IMR-90 (cell line): ENCODE results near the gene ZNF575. TPM values are rescaled to one million over a fixed set of nuclear protein-coding genes. Genes with fewer than 3 reads are reported as not detected.

Experiments
- ATAC-seq: fragments of 200-7000 bp; cut with Tn5 transposase; 2 replicates; pipeline ENCODE4 v1.9.1; 2020; ENCODE audit warnings: low read depth, mild to moderate bottlenecking, moderate library complexity
- BruUV-seq: library from RNA; stranded (reverse); fragments of 400-500 nt; replicated peaks from 2 replicates; lab custom pipeline; 2021; lab: Mats Ljungman, UMichigan
- CTCF ChIA-PET: fragments of 300-600 bp; formaldehyde crosslinking; extraction: SDS; loops from one replicate; lab custom pipeline; 2021; ENCODE audit warnings: antibody characterized with exemption; lab: Yijun Ruan, JAX
- POLR2A ChIA-PET: fragments of 300-600 bp; sonication (Branson Sonifier 250); formaldehyde crosslinking; loops from one replicate; lab custom pipeline; 2022; ENCODE audit warnings: antibody characterized with exemption; ENCODE audit not compliant: unreplicated experiment; lab: Charles Lee
- DNase-seq: peaks from one replicate; pipeline ENCODE4 v3.0.0; 2013
- H2AFZ ChIP-seq: replicated peaks from 2 replicates; pipeline ENCODE3; 2013; ENCODE audit warnings: low read length, mild to moderate bottlenecking; ENCODE audit not compliant: poor library complexity
- H2AK5ac ChIP-seq: 2 replicates; pipeline ENCODE4 v1.6.1; 2013; ENCODE audit warnings: low read depth, low read length, inconsistent platforms
- H2AK9ac ChIP-seq: replicated peaks from 2 replicates; pipeline ENCODE3; 2013; ENCODE audit warnings: mild to moderate bottlenecking, low read depth, low read length, moderate library complexity; ENCODE audit not compliant: poor library complexity
- H2BK120ac ChIP-seq: 2 replicates; pipeline ENCODE4 v1.6.1; 2013; ENCODE audit warnings: low read depth, low read length, inconsistent platforms
- H2BK15ac ChIP-seq: 3 replicates; pipeline ENCODE4 v1.6.1; 2013; ENCODE audit warnings: low read depth, low read length, inconsistent platforms
- H2BK20ac ChIP-seq: 2 replicates; pipeline ENCODE4 v1.6.1; 2013; ENCODE audit warnings: low read depth, mild to moderate bottlenecking, inconsistent platforms, low read length, moderate library complexity
- H2BK5ac ChIP-seq: 2 replicates; pipeline ENCODE4 v1.6.1; 2013; ENCODE audit warnings: mild to moderate bottlenecking, low read depth, low read length, inconsistent platforms; ENCODE audit not compliant: poor library complexity, severe bottlenecking
- H3K14ac ChIP-seq: replicated peaks from 2 replicates; pipeline ENCODE4 v1.6.1; 2013; ENCODE audit warnings: low read depth, low read length, inconsistent platforms
- H3K18ac ChIP-seq: 2 replicates; pipeline ENCODE4 v1.6.1; 2013; ENCODE audit warnings: low read depth, low read length, control low read depth
- H3K23ac ChIP-seq: 2 replicates; pipeline ENCODE4 v1.6.1; 2013; ENCODE audit warnings: low read depth, low read length, inconsistent platforms
- H3K27ac ChIP-seq: 2 replicates; pipeline ENCODE4 v1.5.1; 2013; ENCODE audit warnings: mild to moderate bottlenecking, control low read depth, low read length; ENCODE audit not compliant: insufficient read depth
- H3K27me3 ChIP-seq: 2 replicates; pipeline ENCODE4 v1.6.1; 2013; ENCODE audit warnings: low read length; ENCODE audit not compliant: control insufficient read depth, insufficient read depth
- H3K36me3 ChIP-seq: 2 replicates; pipeline ENCODE4 v1.6.1; 2013; ENCODE audit warnings: low read length, mixed read lengths; ENCODE audit not compliant: control insufficient read depth, insufficient read depth
- H3K4ac ChIP-seq: 2 replicates; pipeline ENCODE4 v1.6.1; 2013; ENCODE audit warnings: low read depth, low read length, inconsistent platforms
- H3K4me1 ChIP-seq: 2 replicates; pipeline ENCODE4 v1.6.1; 2013; ENCODE audit warnings: low read length, mixed read lengths; ENCODE audit not compliant: control insufficient read depth, insufficient read depth
- H3K4me2 ChIP-seq: 2 replicates; pipeline ENCODE4 v1.6.1; 2013; ENCODE audit warnings: low read depth, mild to moderate bottlenecking, control low read depth, low read length, moderate library complexity
- H3K4me3 ChIP-seq: 2 replicates; pipeline ENCODE4 v1.5.1; 2013; ENCODE audit warnings: low read depth, mild to moderate bottlenecking, control low read depth, low read length, moderate library complexity; ENCODE audit not compliant: insufficient read depth
- H3K56ac ChIP-seq: 2 replicates; pipeline ENCODE4 v1.6.1; 2013; ENCODE audit warnings: low read length, inconsistent platforms; ENCODE audit not compliant: insufficient read depth; ENCODE audit errors: extremely low read depth
- H3K79me1 ChIP-seq, 2 experiments: 2 replicates each; pipeline ENCODE4 v1.6.1; 2013; ENCODE audit warnings: low read length in 2 of 2, inconsistent platforms in 1 of 2, low read depth in 1 of 2
- H3K9ac ChIP-seq: 2 replicates; pipeline ENCODE4 v1.6.1; 2013; ENCODE audit warnings: low read depth, low read length, control low read depth
- H3K9me1 ChIP-seq: 2 replicates; pipeline ENCODE4 v1.6.1; 2013; ENCODE audit warnings: low read length, inconsistent platforms; ENCODE audit not compliant: insufficient read depth
- H3K9me3 ChIP-seq: 2 replicates; pipeline ENCODE4 v1.6.1; 2013; ENCODE audit warnings: low read length; ENCODE audit not compliant: control insufficient read depth, insufficient read depth
- H4K20me1 ChIP-seq: 2 replicates; pipeline ENCODE4 v1.6.1; 2013; ENCODE audit warnings: low read length, inconsistent platforms; ENCODE audit not compliant: insufficient read depth
- H4K5ac ChIP-seq: 2 replicates; pipeline ENCODE4 v1.6.1; 2013; ENCODE audit warnings: mild to moderate bottlenecking, low read depth, low read length, control low read depth
- H4K8ac ChIP-seq, 2 experiments: 2 replicates each; pipeline ENCODE4 v1.6.1; 2013; ENCODE audit warnings: low read depth in 2 of 2, low read length in 2 of 2, control low read depth in 1 of 2, inconsistent platforms in 1 of 2
- H4K91ac ChIP-seq: 2 replicates; pipeline ENCODE4 v1.6.1; 2013; ENCODE audit warnings: low read depth, low read length, inconsistent platforms; ENCODE audit not compliant: insufficient read depth
- CHD1 ChIP-seq: IDR thresholded peaks from 2 replicates; pipeline ENCODE4 v1.6.1; 2012; ENCODE audit warnings: low read depth, low read length, improper control_type of control experiment
- ELK1 ChIP-seq: fragments of 150-350 bp; IDR thresholded peaks from 2 replicates; pipeline ENCODE4 v1.6.1; 2016; ENCODE audit warnings: low read depth, mild to moderate bottlenecking, low read length, moderate library complexity, borderline replicate concordance
- MXI1 ChIP-seq: IDR thresholded peaks from 2 replicates; pipeline ENCODE4 v1.6.1; 2012; ENCODE audit warnings: low read depth, mild to moderate bottlenecking, low read length, moderate library complexity, borderline replicate concordance
- POLR2A ChIP-seq: IDR thresholded peaks from 2 replicates; pipeline ENCODE4 v1.6.1; 2012; ENCODE audit warnings: mild to moderate bottlenecking, low read depth, low read length
- SMC3 ChIP-seq: fragments of 150-350 bp; IDR thresholded peaks from 2 replicates; pipeline ENCODE4 v1.6.1; 2016; ENCODE audit warnings: low read depth, mild to moderate bottlenecking, antibody characterized with exemption, low read length, moderate library complexity
- WGBS, 2 experiments: methylation state at CpG; one replicate each; pipeline versions ENCODE4 v1.1.5 to v1.1.7; 2013; ENCODE audit warnings: missing lambda C conversion rate in 2 of 2; ENCODE audit not compliant: insufficient read length in 1 of 2; ENCODE audit errors: extremely low coverage in 2 of 2; 5-methylcytosine and 5-hydroxymethylcytosine counted together
- dilution Hi-C: fragments of 300-500 bp; cut with HindIII; formaldehyde crosslinking; loops from one replicate; pipeline ENCODE4 v1.14.3; 2018; ENCODE audit warnings: low sequenced_read_pairs; ENCODE audit not compliant: unreplicated experiment
- in situ Hi-C: fragments of 300-500 bp; cut with MboI; formaldehyde crosslinking; loops from 3 replicates; pipeline ENCODE4 v1.14.3; 2019; ENCODE audit warnings: low sequenced_read_pairs, inconsistent platforms, mixed read lengths
- intact Hi-C: fragments of 100-400 bp; cut with micrococcal nuclease; formaldehyde crosslinking; loops from 2 replicates; pipeline ENCODE4 v1.10.0; 2022
- polyA plus RNA-seq, 3 experiments: library from polyadenylated mRNA; depleted of rRNA; stranded (reverse); fragments of >200 nt; gene quantifications; 2 replicates each; pipeline ENCODE4 v1.2.3, GENCODE V29; 2012; ENCODE audit warnings: low replicate concordance in 1 of 3
- total RNA-seq: library from RNA; depleted of rRNA; stranded (reverse); fragments of >200 nt; gene quantifications from 2 replicates; pipeline ENCODE4 v1.2.3, GENCODE V29; 2012

Gene ZNF575
- total and polyA plus RNA-seq, 2 of the 4 experiments (the other 2 are of a cell fraction) = 0.77 TPM; not detected in 1

GRCh38 chr19:43498233-43498842, 34.6 kb upstream of the ZNF575 start:
- Histone ChIP-seq H3K18ac (no peak overlapping the region), H3K4me1 (peaks cover 3% of the 10 kb centered on the region; the same call in 1 of the 2 replicates), H3K14ac (no peak overlapping the region), H2BK120ac (no peak overlapping the region), H3K9ac (no peak overlapping the region), H3K9me1 (no peaks in the 10 kb centered on the region), H3K27me3 (no peaks in the 10 kb centered on the region), H2BK5ac (no peak overlapping the region), H4K91ac (no peak overlapping the region), H3K4me3 (no peak overlapping the region), H2AFZ (no peak overlapping the region), H3K23ac (no peak overlapping the region), H4K5ac (no peak overlapping the region), H2AK9ac (no peak overlapping the region), H3K4me2 (no peak overlapping the region), H3K9me3 (no peaks in the 10 kb centered on the region), H2AK5ac (no peak overlapping the region), H4K20me1 (no peaks in the 10 kb centered on the region; the same call in 1 of the 2 replicates), H3K4ac (no peak overlapping the region), H3K27ac (no peak overlapping the region), H2BK15ac (no peak overlapping the region), H3K79me1 (peaks cover 0 to 11% of the 10 kb centered on the region in 2 experiments; a peak in 3 of 4 replicates), H3K56ac (no peak overlapping the region), H2BK20ac (no peak overlapping the region), H4K8ac (no peak overlapping the region), H3K36me3 (peaks cover 21% of the 10 kb centered on the region)
- ATAC-seq (no peak), DNase-seq (no peak)
- in situ Hi-C loops (no loop called here), intact Hi-C loops (no loop called here), dilution Hi-C loops (no loop called here)
- no peak for TF ChIP-seq SMC3
- TF ChIP-seq MXI1 = no peak
- no peak for TF ChIP-seq ELK1
- TF ChIP-seq CHD1 = no peak
- no peak for TF ChIP-seq POLR2A
- 72% methylated on average over 3 of the region's 5 CpGs; no CpG with 5 or more reads in 1 of the 2 experiments for WGBS, 2 experiments
- CTCF ChIA-PET = no interaction called here
- POLR2A ChIA-PET = no interaction called here
- BruUV-seq = no TSS peak
